Amygdala (tissue), 56 donors: ENCODE data around the gene FSTL4.

ENCODE experiments used
- DNase-seq, 56 donors: peaks; one replicate each; lab custom pipeline; 2025; lab: John Stamatoyannopoulos, UW

Gene FSTL4

GRCh38 chr5:133359861-133360260, 252.5 kb downstream of the FSTL4 start:
- no peak for DNase-seq

GRCh38 chr5:133358271-133358670, 254.1 kb downstream of the FSTL4 start:
- no peak for DNase-seq

DNA sequence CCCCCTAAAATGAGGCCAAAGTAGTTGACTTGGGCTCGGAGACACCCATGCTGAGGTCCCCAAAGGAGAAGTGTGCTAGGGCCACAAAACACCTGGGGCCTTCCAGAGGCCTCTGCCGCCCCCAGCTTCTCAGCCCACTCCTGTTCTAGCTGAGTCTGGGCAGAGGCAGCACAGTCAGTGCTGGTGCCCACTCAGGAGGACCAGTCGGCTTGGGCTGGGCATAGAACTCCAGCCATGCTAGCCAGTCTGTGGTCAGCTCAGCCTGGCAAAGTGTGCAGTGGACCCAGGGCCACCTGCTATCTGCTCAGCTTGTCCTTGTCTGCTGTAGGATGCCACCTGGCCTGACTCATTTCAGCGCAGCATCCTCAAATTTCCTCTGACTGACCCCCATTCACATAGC, 254.6 kb downstream of the FSTL4 start:
- no peak for DNase-seq

DNA sequence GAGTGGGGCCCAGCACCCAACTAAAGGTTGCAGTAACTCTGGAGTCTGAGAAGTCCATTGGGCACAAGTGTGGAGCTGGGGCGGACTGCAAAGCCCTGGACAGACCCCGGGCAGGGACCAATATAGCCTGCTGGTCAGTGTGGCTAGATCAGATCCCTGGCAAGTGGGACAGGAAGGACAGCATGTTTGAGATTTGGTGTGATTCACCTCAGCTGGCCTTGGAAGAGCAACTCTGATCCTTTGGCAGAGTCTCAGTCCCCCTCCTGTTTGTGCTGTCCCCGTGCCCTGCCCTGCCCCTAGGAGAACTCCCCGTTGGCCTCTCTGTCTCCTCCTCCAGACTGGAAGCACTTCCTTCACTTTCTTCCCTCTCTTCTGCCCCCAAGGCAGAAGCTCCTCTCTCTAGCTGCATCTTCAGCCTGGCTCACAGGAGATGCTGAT, 255.3 kb downstream of the FSTL4 start:
- DNase-seq = no peak

DNA sequence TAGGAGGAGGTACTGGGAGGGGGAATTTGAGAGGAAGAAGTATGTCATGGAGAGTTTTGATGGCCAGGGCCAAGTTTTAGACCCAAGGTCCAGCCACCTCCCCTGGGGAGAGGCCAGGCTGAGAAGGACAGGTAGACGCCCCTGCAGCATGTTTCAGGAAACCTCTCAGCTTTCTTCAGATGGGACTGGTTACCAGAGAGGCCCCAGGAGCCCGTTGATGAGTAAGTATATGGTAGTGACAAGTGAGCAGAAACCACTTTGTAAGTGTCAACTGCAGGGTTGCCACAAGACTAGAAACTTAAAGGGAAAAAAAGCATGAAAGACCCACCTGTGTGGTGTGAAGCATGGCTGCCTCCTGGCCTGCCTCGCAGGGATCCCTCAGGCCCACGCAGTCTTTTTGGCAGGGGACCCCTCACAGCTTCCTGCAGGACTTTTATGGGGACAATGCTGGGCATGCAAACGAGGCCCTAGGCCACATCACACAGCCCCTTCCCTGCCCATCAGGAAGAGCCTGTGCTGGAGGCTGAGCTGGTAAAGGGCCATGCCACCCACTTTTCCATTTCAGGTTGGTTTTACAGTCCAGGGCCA, 255.9 kb downstream of the FSTL4 start:
- no peak for DNase-seq

- no peak for DNase-seq
Measured at GRCh38 chr5:133354323-133355185, 257.8 kb downstream of the FSTL4 start.

DNA sequence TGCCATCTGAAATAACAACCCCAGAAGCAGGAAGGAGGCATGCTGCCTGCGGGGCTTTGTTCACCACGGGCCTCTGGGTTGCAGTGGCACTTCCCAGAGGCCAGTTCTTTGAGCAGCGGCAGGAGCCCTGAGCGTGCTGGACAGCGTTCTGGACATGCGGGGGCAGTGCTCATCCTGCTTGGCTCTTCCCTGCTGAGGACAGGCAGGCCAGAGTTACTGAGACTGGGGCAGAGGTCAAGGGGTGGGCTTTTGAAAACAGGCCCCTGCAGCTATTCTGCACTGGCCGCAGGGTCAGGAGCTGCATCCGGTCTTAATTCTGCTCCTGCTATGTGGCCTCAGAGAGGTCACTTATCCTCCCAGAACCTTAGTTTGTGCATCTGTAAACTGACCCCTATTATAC, 258.6 kb downstream of the FSTL4 start:
- no peak for DNase-seq

DNA sequence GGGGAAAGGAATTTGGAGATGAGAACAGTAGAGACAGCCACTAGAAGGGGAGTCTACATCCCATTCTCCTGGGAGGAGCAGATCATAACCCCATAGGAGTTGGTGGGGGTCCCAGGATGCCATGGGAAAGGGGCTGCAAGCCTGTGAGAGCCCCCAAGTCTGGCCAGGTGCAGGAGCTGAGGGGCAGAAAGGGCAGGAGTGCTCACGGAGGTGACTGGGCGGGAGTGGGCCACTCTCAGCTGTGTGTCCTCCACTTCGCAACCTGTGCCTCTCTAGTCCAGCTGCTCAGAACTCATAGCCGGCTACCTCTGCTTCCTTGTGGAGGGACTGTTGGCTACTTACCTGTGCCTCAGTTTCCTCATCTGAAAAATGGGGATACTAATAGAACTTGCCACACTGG, 263.9 kb downstream of the FSTL4 start:
- no peak for DNase-seq

GRCh38 chr5:133347039-133347438, 265.3 kb downstream of the FSTL4 start:
- no peak for DNase-seq

GRCh38 chr5:133344266-133344665, 268.1 kb downstream of the FSTL4 start:
- no peak for DNase-seq

DNA sequence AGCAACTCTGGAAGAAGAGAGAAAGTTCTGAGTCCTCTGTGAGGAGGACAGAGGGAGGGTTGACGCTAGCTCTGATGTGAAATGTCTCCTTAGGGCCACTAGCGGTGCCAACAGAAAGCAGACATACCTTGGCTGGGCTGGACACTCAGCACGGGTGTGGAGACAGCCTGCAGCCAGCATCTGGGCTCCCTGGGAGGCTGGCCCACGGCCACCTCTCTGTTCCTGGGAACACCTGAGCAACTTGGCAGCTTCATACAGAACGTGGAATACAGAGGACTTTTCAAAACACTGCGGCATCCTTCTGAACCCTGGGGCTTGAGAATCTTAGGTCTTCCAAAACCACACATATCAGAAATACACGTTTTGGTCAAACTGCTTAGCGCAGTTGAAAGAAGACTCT, 269.1 kb downstream of the FSTL4 start:
- no peak for DNase-seq

DNA sequence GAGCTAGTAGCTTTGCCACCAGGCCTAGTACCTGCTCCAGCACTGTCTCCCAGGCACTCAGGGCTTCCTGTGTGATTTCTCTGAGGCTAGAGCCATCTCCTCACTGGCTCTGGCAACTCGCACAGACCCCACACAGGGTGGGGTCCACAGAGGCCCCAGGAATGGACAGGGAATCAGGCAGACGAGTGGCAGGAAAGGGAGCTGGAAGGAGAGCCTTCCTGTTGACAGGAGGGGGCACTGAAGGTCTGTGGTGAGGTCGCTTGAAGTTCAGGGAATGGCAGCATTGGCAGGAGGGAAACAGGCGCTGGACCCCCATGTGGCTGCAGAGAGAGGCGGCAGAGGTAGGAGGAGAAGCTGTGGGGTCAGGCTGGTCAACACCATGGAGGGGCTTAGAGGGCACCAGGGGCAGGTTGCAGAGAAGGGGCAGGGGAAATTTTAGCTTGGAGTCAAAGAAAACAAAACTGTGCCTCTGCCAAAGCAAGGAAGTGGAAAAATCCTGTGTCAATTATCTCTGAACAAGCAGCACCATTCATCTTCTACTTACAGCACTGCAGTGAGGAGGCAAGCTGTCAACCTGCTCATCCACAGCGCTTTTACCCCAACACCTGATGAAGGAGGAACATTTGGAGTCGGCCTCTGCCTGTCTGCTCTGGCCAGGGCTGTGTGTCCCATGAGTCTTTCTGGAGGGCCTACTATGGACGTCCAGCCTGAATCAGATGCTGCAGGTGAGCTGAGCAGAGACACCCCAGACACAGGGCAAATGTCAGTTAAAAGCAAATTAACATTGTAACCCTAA, 270.2 kb downstream of the FSTL4 start:
- DNase-seq = no peak

DNA sequence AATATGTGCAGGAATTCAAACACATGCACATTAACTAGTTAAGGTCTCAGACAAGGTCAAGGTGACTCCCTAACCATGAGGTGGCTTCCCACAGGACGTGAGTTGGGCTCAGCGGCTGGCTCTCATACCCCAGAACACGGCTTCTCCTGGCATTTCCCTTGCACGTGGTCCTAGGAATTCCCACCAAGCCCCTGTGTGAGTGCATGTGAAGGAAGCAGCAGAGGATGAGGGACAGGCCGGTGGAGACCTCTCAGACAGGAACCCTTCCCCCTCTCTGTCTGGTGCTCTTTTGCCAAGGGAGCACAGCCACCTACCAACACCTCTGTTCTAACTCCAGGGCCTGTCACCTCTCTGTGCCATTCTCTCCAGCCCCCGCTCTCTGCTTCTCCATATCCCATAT, 271.0 kb downstream of the FSTL4 start:
- no peak for DNase-seq

GRCh38 chr5:133340822-133341221, 271.5 kb downstream of the FSTL4 start:
- DNase-seq = no peak

GRCh38 chr5:133340002-133340755, 272.2 kb downstream of the FSTL4 start:
- DNase-seq = no peak

- DNase-seq = no peak
Measured at GRCh38 chr5:133338504-133339355, 273.6 kb downstream of the FSTL4 start.

- no peak for DNase-seq
Measured at GRCh38 chr5:133337795-133338445, 274.4 kb downstream of the FSTL4 start.

GRCh38 chr5:133336969-133337410, 275.4 kb downstream of the FSTL4 start:
- no peak for DNase-seq
